ENCODE measurements around the gene KSR2. TPM values are rescaled to one million over a fixed set of nuclear protein-coding genes. Genes with fewer than 3 reads are reported as not detected.

Gene KSR2
- total RNA-seq, 1 experiment from 2014 or later: 1.3 TPM

DNA sequence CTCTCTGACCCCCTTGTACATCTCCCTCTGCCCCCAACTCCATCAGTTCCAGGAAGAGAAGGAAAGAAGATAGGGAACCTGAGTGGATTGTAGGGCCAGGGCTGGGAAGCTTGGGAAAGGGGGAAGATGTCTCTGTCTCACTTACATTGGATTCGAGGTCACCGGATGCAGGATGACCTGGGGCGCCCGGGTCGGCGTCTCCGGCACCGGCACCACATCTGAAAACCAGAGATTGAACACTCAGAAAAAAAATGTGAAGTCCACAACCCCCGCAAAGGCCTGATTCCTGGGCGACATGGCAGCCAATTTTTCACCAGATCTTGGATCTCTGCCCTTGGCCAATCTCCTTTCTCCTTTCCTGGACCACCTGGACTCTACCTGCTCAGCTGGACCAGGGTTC is 438.0 kb downstream of the KSR2 start:
- Mint-ChIP-seq H3K9me3 (no peaks in the 10 kb centered on the region), H3K36me3 (ENCODE audit: insufficient read depth in 1 of 3, low read depth in 3 of 3) (no peaks in the 10 kb centered on the region), H3K4me1 (peaks cover 0 to 5% of the 10 kb centered on the region in 2 experiments; a peak in 3 of 4 replicates), H3K4me3 (no peak overlapping the region), H3K27me3 (ENCODE audit: low read depth) (peaks cover 10% of the 10 kb centered on the region), H3K27ac (no peak overlapping the region)
- H3K9me3 ChIP-seq (ENCODE audit: control insufficient read depth, low read depth, low read length): no peaks in the 10 kb centered on the region
- H3K27ac ChIP-seq (ENCODE audit: insufficient read length, low read depth, low read length): no peak overlapping the region
- no peak overlapping the region for H3K56ac ChIP-seq (ENCODE audit: insufficient read length, low read depth, low read length)
- H3K23me2 ChIP-seq (ENCODE audit: insufficient read length, low read depth, low read length, poor library complexity, severe bottlenecking): no peaks in the 10 kb centered on the region
- H2BK15ac ChIP-seq (ENCODE audit: low read depth, low read length): no peak overlapping the region
- DNase-seq: no peak
- H3K18ac ChIP-seq (ENCODE audit: insufficient read length, low read depth, low read length): no peak overlapping the region
- WGBS (ENCODE audit: extremely low coverage, insufficient read length, low lambda C conversion rate): no CpG with 5 or more reads among the region's 10 CpGs
- no peak overlapping the region for H3K23ac ChIP-seq (ENCODE audit: insufficient read length, low read depth, low read length)
- no peak overlapping the region for H2BK12ac ChIP-seq (ENCODE audit: insufficient read length, low read depth, low read length)
- H4K8ac ChIP-seq (replicated peaks; ENCODE audit: insufficient read length, low read depth, low read length): no peak overlapping the region
- H3K4me1 ChIP-seq (ENCODE audit: insufficient read depth, low read length): no peaks in the 10 kb centered on the region
- no peak overlapping the region for H4K91ac ChIP-seq (ENCODE audit: insufficient read length, low read depth, low read length)
- no peak overlapping the region for H2BK20ac ChIP-seq (ENCODE audit: low read depth, low read length, poor library complexity, severe bottlenecking)
- H4K5ac ChIP-seq (ENCODE audit: insufficient read length, low read depth, low read length): no peak overlapping the region
- H2AK5ac ChIP-seq (ENCODE audit: insufficient read length, low read length): no peak overlapping the region
- no peaks in the 10 kb centered on the region for H3K79me1 ChIP-seq (ENCODE audit: insufficient read depth, low read depth, low read length, poor library complexity, severe bottlenecking)
- no peak overlapping the region for H2BK5ac ChIP-seq (ENCODE audit: insufficient read length, low read length)
- H3K4ac ChIP-seq (ENCODE audit: low read depth, low read length): no peak overlapping the region
- no peak overlapping the region for H3K14ac ChIP-seq (ENCODE audit: insufficient read depth, low read length)
- H3K4me2 ChIP-seq (ENCODE audit: insufficient read depth, insufficient read length, low read length): no peak overlapping the region
- H3K27me3 ChIP-seq (ENCODE audit: insufficient read depth, low read length): no peaks in the 10 kb centered on the region
- H3K79me2 ChIP-seq (ENCODE audit: insufficient read depth, low read length): no peaks in the 10 kb centered on the region
- TF ChIP-seq, protein P1, sequence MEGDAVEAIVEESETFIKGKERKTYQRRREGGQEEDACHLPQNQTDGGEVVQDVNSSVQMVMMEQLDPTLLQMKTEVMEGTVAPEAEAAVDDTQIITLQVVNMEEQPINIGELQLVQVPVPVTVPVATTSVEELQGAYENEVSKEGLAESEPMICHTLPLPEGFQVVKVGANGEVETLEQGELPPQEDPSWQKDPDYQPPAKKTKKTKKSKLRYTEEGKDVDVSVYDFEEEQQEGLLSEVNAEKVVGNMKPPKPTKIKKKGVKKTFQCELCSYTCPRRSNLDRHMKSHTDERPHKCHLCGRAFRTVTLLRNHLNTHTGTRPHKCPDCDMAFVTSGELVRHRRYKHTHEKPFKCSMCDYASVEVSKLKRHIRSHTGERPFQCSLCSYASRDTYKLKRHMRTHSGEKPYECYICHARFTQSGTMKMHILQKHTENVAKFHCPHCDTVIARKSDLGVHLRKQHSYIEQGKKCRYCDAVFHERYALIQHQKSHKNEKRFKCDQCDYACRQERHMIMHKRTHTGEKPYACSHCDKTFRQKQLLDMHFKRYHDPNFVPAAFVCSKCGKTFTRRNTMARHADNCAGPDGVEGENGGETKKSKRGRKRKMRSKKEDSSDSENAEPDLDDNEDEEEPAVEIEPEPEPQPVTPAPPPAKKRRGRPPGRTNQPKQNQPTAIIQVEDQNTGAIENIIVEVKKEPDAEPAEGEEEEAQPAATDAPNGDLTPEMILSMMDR (conservative IDR thresholded peaks at IDR 0.05): no peak
- H3T11ph ChIP-seq (ENCODE audit: low read length): no peak overlapping the region
- no peak overlapping the region for H3K9ac ChIP-seq (ENCODE audit: extremely low read depth, insufficient read length, low read length)
- H2BK120ac ChIP-seq (ENCODE audit: low read depth, low read length, poor library complexity, severe bottlenecking): no peak overlapping the region
- no peak overlapping the region for H2AFZ ChIP-seq (ENCODE audit: low read length)
- H4K20me1 ChIP-seq (ENCODE audit: control insufficient read depth, insufficient read depth, insufficient read length): no peaks in the 10 kb centered on the region

Measured in H9 (cell line).